Keratinocyte (primary cell): ENCODE measurements around the gene LHX3. TPM values are rescaled to one million over a fixed set of nuclear protein-coding genes. Genes with fewer than 3 reads are reported as not detected.
"Not testable (repeated sequence)": the region's sequence is repeated elsewhere in the genome, so short reads cannot be mapped to it uniquely, and the experiment has no call there.

Experiments used
- DNase-seq: peaks from one replicate; pipeline ENCODE4 v3.0.0-alpha.2; 2011; ENCODE audit warnings: low read depth, missing footprints, low spot score
- FAIRE-seq: peaks from 2 replicates; lab custom pipeline; 2011; peaks lifted over from hg19 to GRCh38; lab: Jason Lieb, UNC
- H2AFZ ChIP-seq: 2 replicates; pipeline ENCODE4 v1.6.0; 2012; ENCODE audit warnings: low read length, control low read depth, inconsistent platforms; ENCODE audit not compliant: control insufficient read depth
- H3K27ac ChIP-seq: 2 replicates; pipeline ENCODE4 v1.5.1; 2011; ENCODE audit warnings: low read length; ENCODE audit not compliant: control insufficient read depth, insufficient read depth
- H3K27me3 ChIP-seq: 3 replicates; pipeline ENCODE4 v1.6.0; 2011; ENCODE audit warnings: low read length; ENCODE audit not compliant: control insufficient read depth, insufficient read depth; ENCODE audit errors: extremely low read depth
- H3K36me3 ChIP-seq, 2 experiments: 2 replicates in 1 of 2; 3 replicates in 1 of 2; pipeline ENCODE4 v1.5.1; 2011; ENCODE audit warnings: low read length in 2 of 2, mild to moderate bottlenecking in 1 of 2; ENCODE audit not compliant: control insufficient read depth in 2 of 2, insufficient read depth in 2 of 2; ENCODE audit errors: extremely low read depth in 1 of 2
- H3K4me1 ChIP-seq: 3 replicates; pipeline ENCODE4 v1.5.1; 2011; ENCODE audit warnings: low read length; ENCODE audit not compliant: control insufficient read depth, insufficient read depth; ENCODE audit errors: extremely low read depth
- H3K4me2 ChIP-seq: 3 replicates; pipeline ENCODE4 v1.6.0; 2011; ENCODE audit warnings: low read depth, low read length; ENCODE audit not compliant: control insufficient read depth, insufficient read depth; ENCODE audit errors: extremely low read depth
- H3K4me3 ChIP-seq, 3 experiments: fragments of 200-600 bp in 1 of 3; sonication (generic) in 1 of 3; 2 replicates in 2 of 3; 3 replicates in 1 of 3; pipeline ENCODE4 v1.5.1; 2011 to 2016; ENCODE audit warnings: low read length in 3 of 3, mild to moderate bottlenecking in 3 of 3, control low read depth in 2 of 3, inconsistent platforms in 1 of 3, low read depth in 1 of 3, mixed read lengths in 1 of 3, mixed run types in 1 of 3, moderate library complexity in 1 of 3; ENCODE audit not compliant: control insufficient read depth in 2 of 3, insufficient read depth in 2 of 3; ENCODE audit errors: extremely low read depth in 1 of 3
- H3K79me2 ChIP-seq: 2 replicates; pipeline ENCODE4 v1.6.0; 2012; ENCODE audit warnings: low read length; ENCODE audit not compliant: control insufficient read depth, insufficient read depth
- H3K9ac ChIP-seq: 3 replicates; pipeline ENCODE4 v1.6.0; 2011; ENCODE audit warnings: low read length; ENCODE audit not compliant: control insufficient read depth, insufficient read depth; ENCODE audit errors: extremely low read depth
- H3K9me1 ChIP-seq: 3 replicates; pipeline ENCODE4 v1.6.0; 2011; ENCODE audit warnings: low read length; ENCODE audit not compliant: control insufficient read depth, insufficient read depth; ENCODE audit errors: extremely low read depth
- H3K9me3 ChIP-seq: 2 replicates; pipeline ENCODE4 v1.5.1; 2012; ENCODE audit warnings: low read depth, low read length; ENCODE audit not compliant: control insufficient read depth
- H4K20me1 ChIP-seq: 3 replicates; pipeline ENCODE4 v1.6.0; 2011; ENCODE audit warnings: low read length; ENCODE audit not compliant: control insufficient read depth, insufficient read depth; ENCODE audit errors: extremely low read depth
- CTCF ChIP-seq, 3 experiments: IDR thresholded peaks in 1 of 3; conservative IDR thresholded peaks in 1 of 3; optimal IDR thresholded peaks in 1 of 3; 2 replicates in 2 of 3; 3 replicates in 1 of 3; pipeline versions ENCODE3 to v1.5.1; 2011; ENCODE audit warnings: low read length in 3 of 3, mild to moderate bottlenecking in 3 of 3, moderate library complexity in 2 of 3, control low read depth in 1 of 3, inconsistent platforms in 1 of 3; ENCODE audit not compliant: insufficient read depth in 2 of 3; ENCODE audit errors: extremely low read depth in 1 of 3
- EZH2 ChIP-seq: IDR thresholded peaks from one replicate; pipeline ENCODE4 v1.6.1; 2012; ENCODE audit warnings: inconsistent platforms, mild to moderate bottlenecking, low read length, moderate library complexity
- dilution Hi-C: fragments of 300-500 bp; cut with MboI; formaldehyde crosslinking; loops from one replicate; pipeline ENCODE4 v1.7.0; 2020; ENCODE audit warnings: low sequenced_read_pairs; ENCODE audit not compliant: extremely low pct_ligation_motif_present
- polyA plus RNA-seq, 5 experiments: library from polyadenylated mRNA; depleted of rRNA in 3 of 5; stranded (reverse) in 3 of 5; stranded (forward) in 1 of 5; unstranded in 1 of 5; fragments of >200 nt; gene quantifications; 1 replicate in 1 of 5; 2 replicates in 3 of 5; 3 replicates in 1 of 5; pipeline versions ENCODE4 v1.2.1 to v1.2.3, GENCODE V29; 2011 to 2012; ENCODE audit warnings: missing spikeins in 2 of 5, low read depth in 1 of 5, low replicate concordance in 1 of 5

The LHX3 gene
- polyA plus RNA-seq, 1 donor (not counting 4 experiments of a cell fraction or from before 2014, with no cell fraction given): not detected

DNA sequence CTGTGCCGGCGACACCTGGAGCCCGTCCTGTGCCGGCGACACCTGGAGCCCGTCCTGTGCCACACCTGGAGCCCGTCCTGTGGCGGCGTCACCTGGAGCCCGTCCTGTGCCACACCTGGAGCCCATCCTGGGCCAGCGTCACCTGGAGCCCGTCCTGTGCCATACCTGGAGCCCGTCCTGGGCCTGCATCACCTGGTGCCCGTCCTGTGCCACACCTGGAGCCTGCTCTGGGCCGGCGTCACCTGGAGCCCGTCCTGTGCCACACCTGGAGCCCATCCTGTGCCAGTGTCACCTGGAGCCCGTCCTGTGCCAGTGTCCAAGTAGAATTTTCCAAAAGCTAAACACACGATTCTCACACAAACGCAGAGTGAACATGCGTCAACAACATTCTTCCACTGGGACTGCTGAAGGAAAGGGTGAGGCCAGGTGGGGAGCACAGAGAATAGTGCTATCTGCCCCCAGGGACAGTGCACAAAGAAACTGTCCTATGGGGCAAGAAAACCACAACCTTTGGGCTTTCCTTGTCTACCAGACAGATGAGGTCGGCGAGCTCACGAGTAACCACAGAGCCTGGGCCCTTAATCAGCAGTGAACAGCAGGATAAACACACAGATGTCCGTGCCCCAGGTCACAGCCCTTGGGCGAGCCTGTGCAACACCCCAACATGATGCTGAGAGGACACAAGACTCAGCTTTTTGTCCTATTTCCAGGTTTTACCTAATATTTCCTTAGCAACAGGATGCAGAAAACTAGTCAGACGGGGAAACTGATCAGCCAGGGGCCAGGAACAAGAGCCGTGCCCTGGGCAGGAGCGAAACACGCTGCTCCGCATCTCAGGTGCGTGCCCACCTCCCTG, 32.8 kb upstream of the LHX3 start:
- FAIRE-seq: no peak
- Histone ChIP-seq H3K27ac (no peak overlapping the region), H3K9me1 (peaks cover 4% of the 10 kb centered on the region), H3K9me3 (no peaks in the 10 kb centered on the region), H3K27me3 (no peaks in the 10 kb centered on the region), H3K36me3 (peaks cover 7 to 11% of the 10 kb centered on the region in 2 experiments), H3K4me2 (no peak overlapping the region), H3K79me2 (peaks cover 39% of the 10 kb centered on the region), H3K4me1 (peaks cover 5% of the 10 kb centered on the region), H2AFZ (no peak overlapping the region), H3K4me3 (no peak overlapping the region), H3K9ac (no peak overlapping the region), H4K20me1 (peaks cover 30% of the 10 kb centered on the region)
- dilution Hi-C loops: no loop called here
- DNase-seq: no peak
- TF ChIP-seq CTCF (optimal IDR thresholded peaks at IDR 0.05 in 1 of 3, IDR thresholded peaks at IDR 0.05 in 1 of 3, conservative IDR thresholded peaks at IDR 0.05 in 1 of 3; ENCODE audit: extremely low read depth in 1 of 3, insufficient read depth in 2 of 3, low read length in 3 of 3) (no peak), EZH2 (no peak)

DNA sequence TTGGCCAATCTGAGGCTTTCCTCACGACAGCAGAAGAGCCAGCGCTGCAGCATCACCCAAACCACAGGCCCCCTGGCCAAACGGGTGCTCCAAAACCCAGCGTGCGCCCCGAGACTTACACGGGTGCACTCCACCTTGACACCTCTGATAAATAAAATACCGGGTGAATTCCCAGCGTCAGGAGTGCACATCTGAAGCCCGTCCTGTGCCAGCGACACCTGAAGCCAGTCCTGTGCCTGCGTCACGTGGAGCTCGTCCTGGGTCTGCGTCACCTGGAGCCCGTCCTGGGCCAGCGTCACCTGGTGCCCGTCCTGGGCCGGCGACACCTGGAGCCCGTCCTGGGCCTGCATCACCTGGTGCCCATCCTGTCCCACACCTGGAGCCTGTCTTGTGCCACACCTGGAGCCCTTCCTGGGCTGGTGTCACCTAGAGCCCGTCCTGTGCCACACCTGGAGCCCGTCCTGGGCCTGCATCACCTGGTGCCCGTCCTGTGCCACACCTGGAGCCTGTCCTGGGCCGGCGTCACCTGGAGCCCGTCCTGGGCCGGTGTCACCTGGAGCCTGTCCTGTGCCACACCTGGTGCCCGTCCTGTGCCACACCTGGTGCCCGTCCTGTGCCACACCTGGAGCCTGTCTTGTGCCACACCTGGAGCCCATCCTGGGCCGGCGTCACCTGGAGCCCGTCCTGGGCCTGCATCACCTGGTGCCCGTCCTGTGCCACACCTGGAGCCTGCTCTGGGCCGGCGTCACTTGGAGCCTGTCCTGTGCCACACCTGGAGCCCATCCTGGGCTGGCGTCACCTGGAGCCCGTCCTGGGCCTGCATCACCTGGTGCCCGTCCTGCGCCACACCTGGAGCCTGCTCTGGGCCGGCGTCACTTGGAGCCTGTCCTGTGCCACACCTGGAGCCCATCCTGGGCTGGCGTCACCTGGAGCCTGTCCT, 31.8 kb upstream of the LHX3 start:
- DNase-seq, H3K4me3 ChIP-seq, H3K27me3 ChIP-seq, H3K27ac ChIP-seq, H3K4me2 ChIP-seq, H3K9me1 ChIP-seq, FAIRE-seq, H3K9me3 ChIP-seq, H3K36me3 ChIP-seq, dilution Hi-C loops, H3K9ac ChIP-seq, H3K4me1 ChIP-seq, H2AFZ ChIP-seq: not testable (repeated sequence)
- Histone ChIP-seq H4K20me1 (peaks cover 28% of the 10 kb centered on the region), H3K79me2 (peaks cover 29% of the 10 kb centered on the region)
